K562 (cell line): ENCODE data around the gene TMX3. TPM values are rescaled to one million over a fixed set of nuclear protein-coding genes. Genes with fewer than 3 reads are reported as not detected.

Experiments
- ATAC-seq: fragments of 200-7000 bp; cut with Tn5 transposase; 3 replicates; pipeline ENCODE4 v1.9.1; 2020; ENCODE audit warnings: moderate library complexity
- BruUV-seq: library from RNA; stranded (reverse); fragments of 400-500 nt; replicated peaks from 2 replicates; lab custom pipeline; 2021; lab: Mats Ljungman, UMichigan
- CTCF ChIA-PET: fragments of 300-600 bp; formaldehyde crosslinking; extraction: SDS; loops from one replicate; lab custom pipeline; 2021; ENCODE audit warnings: low intra/inter-chr PET ratio; lab: Yijun Ruan, JAX
- POLR2A ChIA-PET: fragments of 300-600, 350-650 bp; sonication (Branson Sonifier 250); formaldehyde crosslinking; extraction: SDS; loops from one replicate; lab custom pipeline; 2021; ENCODE audit warnings: antibody characterized with exemption, inconsistent platforms; lab: Yijun Ruan, JAX
- DNase-seq, 4 experiments: peaks; one replicate each; pipeline versions ENCODE4 v3.0.0 to v3.0.0-alpha.2; 2011 to 2018; ENCODE audit warnings: low spot score in 3 of 4, mixed read lengths in 3 of 4; ENCODE audit errors: extremely low read depth in 1 of 4
- FAIRE-seq: peaks from 2 replicates; lab custom pipeline; 2011; peaks lifted over from hg19 to GRCh38; lab: Jason Lieb, UNC
- H2AFZ ChIP-seq: 2 replicates; pipeline ENCODE4 v1.6.0; 2011; ENCODE audit warnings: low read depth, low read length, control low read depth, inconsistent platforms
- H3K27ac ChIP-seq: fragments of 200-600 bp; 3 replicates; pipeline ENCODE4 v1.8.0; 2011; ENCODE audit warnings: low read depth, mild to moderate bottlenecking, control low read depth, inconsistent platforms, low read length, moderate library complexity, mixed read lengths; ENCODE audit errors: extremely low read depth
- H3K27me3 ChIP-seq, 2 experiments: fragments of 300-600 bp in 1 of 2; 2 replicates in 1 of 2; 3 replicates in 1 of 2; pipeline versions ENCODE4 v1.6.0 to v1.8.0; 2011; ENCODE audit warnings: inconsistent platforms in 2 of 2, low read length in 2 of 2, mild to moderate bottlenecking in 1 of 2, mixed read lengths in 1 of 2, moderate library complexity in 1 of 2; ENCODE audit not compliant: control insufficient read depth in 2 of 2, insufficient read depth in 2 of 2
- H3K36me3 ChIP-seq: fragments of 300-600 bp; 3 replicates; pipeline ENCODE4 v1.8.0; 2011; ENCODE audit warnings: mild to moderate bottlenecking, low read length, inconsistent platforms; ENCODE audit not compliant: control insufficient read depth, insufficient read depth
- H3K4me1 ChIP-seq, 2 experiments: fragments of 200-600 bp in 1 of 2; replicated peaks in 1 of 2; 2 replicates in 1 of 2; 3 replicates in 1 of 2; pipeline versions ENCODE4 v1.5.1 to v1.8.0; 2011; ENCODE audit warnings: inconsistent platforms in 2 of 2, low read length in 2 of 2, mild to moderate bottlenecking in 1 of 2, mixed read lengths in 1 of 2, moderate library complexity in 1 of 2; ENCODE audit not compliant: control insufficient read depth in 2 of 2, insufficient read depth in 2 of 2
- H3K4me2 ChIP-seq: 2 replicates; pipeline ENCODE4 v1.6.1; 2011; ENCODE audit warnings: low read length, control low read depth, inconsistent platforms, mixed read lengths; ENCODE audit not compliant: insufficient read depth
- H3K4me3 ChIP-seq: fragments of 200-600 bp; sonication (generic), shearing (Covaris generic); 2 replicates; pipeline ENCODE4 v1.5.1; 2016; ENCODE audit warnings: control low read depth, inconsistent platforms
- H3K79me2 ChIP-seq: fragments of 200-600 bp; 3 replicates; pipeline ENCODE4 v1.8.0; 2011; ENCODE audit warnings: low read length, inconsistent platforms; ENCODE audit not compliant: control insufficient read depth, insufficient read depth
- H3K9ac ChIP-seq, 2 experiments: 2 replicates each; pipeline versions ENCODE4 v1.6.0 to v1.6.1; 2011; ENCODE audit warnings: low read depth in 2 of 2, low read length in 2 of 2, control low read depth in 1 of 2, inconsistent platforms in 1 of 2, mild to moderate bottlenecking in 1 of 2, mixed read lengths in 1 of 2; ENCODE audit not compliant: insufficient read depth in 1 of 2
- H3K9me1 ChIP-seq: one replicate; pipeline ENCODE4 v1.6.0; 2011; ENCODE audit warnings: inconsistent platforms, mild to moderate bottlenecking, low read length, moderate library complexity; ENCODE audit not compliant: control insufficient read depth, insufficient read depth
- H3K9me3 ChIP-seq: replicated peaks from 2 replicates; pipeline ENCODE4 v1.5.1; 2011; ENCODE audit warnings: low read depth, low read length, inconsistent platforms; ENCODE audit not compliant: control insufficient read depth, insufficient read depth
- H4K20me1 ChIP-seq: replicated peaks from 2 replicates; pipeline ENCODE4 v1.6.1; 2011; ENCODE audit warnings: low read length, inconsistent platforms, mixed read lengths; ENCODE audit not compliant: control insufficient read depth, insufficient read depth
- ARID2 ChIP-seq: fragments of 450-650 bp; IDR thresholded peaks from 2 replicates; pipeline ENCODE4 v1.6.1; 2017; ENCODE audit warnings: antibody characterized with exemption, mild to moderate bottlenecking
- CBX5 ChIP-seq: IDR thresholded peaks from 2 replicates; pipeline ENCODE4 v1.6.1; 2014; ENCODE audit warnings: low read depth, borderline replicate concordance
- HDGF ChIP-seq: fragments of 450-650 bp; IDR thresholded peaks from 2 replicates; pipeline ENCODE4 v1.6.1; 2016
- JUN ChIP-seq, 2 experiments: sonication (generic) in 1 of 2; formaldehyde crosslinking in 1 of 2; IDR thresholded peaks; 2 replicates each; pipeline versions ENCODE4 v1.6.1 to v1.8.0; 2012 to 2022; ENCODE audit warnings: borderline replicate concordance in 2 of 2, mild to moderate bottlenecking in 2 of 2, improper control_type of control experiment in 1 of 2, low read depth in 1 of 2, low read length in 1 of 2, missing genetic modification reagents in 1 of 2
- KAT2B ChIP-seq: IDR thresholded peaks from one replicate; pipeline ENCODE4 v1.6.1; 2012; ENCODE audit warnings: low read depth, mild to moderate bottlenecking, control low read depth, inconsistent platforms, low read length, moderate library complexity
- L3MBTL2 ChIP-seq: fragments of 450-650 bp; IDR thresholded peaks from 2 replicates; pipeline ENCODE4 v1.6.1; 2016; ENCODE audit warnings: mild to moderate bottlenecking, moderate library complexity
- PML ChIP-seq: IDR thresholded peaks from 2 replicates; pipeline ENCODE4 v1.6.1; 2012; ENCODE audit warnings: low read length, inconsistent platforms
- RBM14 ChIP-seq: fragments of 200-400 bp; formaldehyde crosslinking; IDR thresholded peaks from 2 replicates; pipeline ENCODE4 v1.6.1; 2018; ENCODE audit warnings: low read depth, mild to moderate bottlenecking, low read length, moderate library complexity, borderline replicate concordance; ENCODE audit not compliant: insufficient read depth
- RCOR1 ChIP-seq, 2 experiments: IDR thresholded peaks; 2 replicates each; pipeline ENCODE4 v1.6.1; 2012; ENCODE audit warnings: low read depth in 2 of 2, low read length in 2 of 2, borderline replicate concordance in 1 of 2, improper control_type of control experiment in 1 of 2
- STAT5B ChIP-seq: fragments of 250-450 bp; sonication (Bioruptor Pico); IDR thresholded peaks from 2 replicates; pipeline ENCODE4 v1.8.0; 2021; ENCODE audit warnings: mild to moderate bottlenecking, inconsistent platforms
- WGBS: fragments of 100-300 bp; shearing (Covaris generic); methylation state at CpG from one replicate; pipeline ENCODE4 v1.1.6; 2016; ENCODE audit warnings: low coverage, mixed read lengths; ENCODE audit not compliant: insufficient coverage; ENCODE audit errors: missing lambda C conversion rate; 5-methylcytosine and 5-hydroxymethylcytosine counted together
- in situ Hi-C: fragments of 300-500 bp; cut with MboI; formaldehyde crosslinking; loops from 4 replicates; pipeline ENCODE4 v1.15.0; 2018; ENCODE audit warnings: inconsistent platforms, mixed read lengths
- intact Hi-C: fragments of 100-400 bp; cut with micrococcal nuclease; formaldehyde crosslinking; loops from 2 replicates; pipeline ENCODE4 v1.14.2; 2022
- polyA plus RNA-seq, 8 experiments: library from polyadenylated mRNA; depleted of rRNA in 4 of 8; stranded (reverse) in 5 of 8; unstranded in 3 of 8; fragments of >200 nt; fragmentation: Nextera tagmentation in 2 of 8; fragmentation: Illumina TruSeq in 1 of 8; extraction: Ambion mirVana in 2 of 8; extraction: Trizol in 1 of 8; gene quantifications; 2 replicates each; pipeline versions ENCODE4 v1.2.1 to v1.2.3, GENCODE V29; 2011 to 2014; ENCODE audit warnings: inconsistent platforms in 1 of 8, missing spikeins in 1 of 8
- total RNA-seq, 7 experiments: library from RNA; depleted of rRNA in 6 of 7; stranded (reverse); fragments of >200 nt in 6 of 7; fragmentation: Illumina TruSeq in 2 of 7; extraction: Trizol in 2 of 7; gene quantifications; 2 replicates each; pipeline versions ENCODE4 v1.2.1 to v1.2.3, GENCODE V29; 2011 to 2021; ENCODE audit warnings: low replicate concordance in 1 of 7
- TF ChIP-seq, protein P1 (sequence below): sonication (generic); formaldehyde crosslinking; IDR thresholded peaks from 2 replicates; pipeline ENCODE4 v1.8.1; 2023; ENCODE audit warnings: mild to moderate bottlenecking, missing genetic modification reagents
- TF ChIP-seq, protein P2 (sequence below): fragments of 450-650 bp; IDR thresholded peaks from 2 replicates; pipeline ENCODE4 v1.6.1; 2016; ENCODE audit warnings: antibody characterized with exemption

The TMX3 gene
- total and polyA plus RNA-seq, 9 of the 15 experiments (the other 6 are each of a cell fraction or from before 2014, with no cell fraction given): 13.2 to 40.5 (median 20.7) TPM

DNA sequence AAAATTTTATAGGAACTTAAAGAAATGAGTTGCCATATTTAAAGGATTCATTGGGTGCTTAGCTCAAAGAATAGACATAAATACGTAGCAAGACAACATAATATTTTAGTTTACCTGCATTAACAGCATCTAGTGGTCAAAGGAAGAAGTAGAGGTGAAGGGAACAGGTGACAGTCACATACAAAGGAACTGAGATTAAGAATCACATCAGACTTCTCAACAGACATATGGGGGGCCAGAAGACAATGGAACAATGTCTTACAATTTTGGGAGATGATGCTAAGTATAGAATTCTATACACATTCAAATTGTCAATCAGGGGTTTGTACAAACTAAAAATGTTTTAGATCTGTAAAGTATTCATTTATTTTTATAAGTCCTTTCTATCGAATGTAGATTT is 44.4 kb upstream of the TMX3 start:
- Histone ChIP-seq H3K4me2 (no peak overlapping the region), H2AFZ (no peak overlapping the region), H3K27me3 (no peaks in the 10 kb centered on the region), H3K79me2 (no peaks in the 10 kb centered on the region), H3K27ac (no peak overlapping the region), H3K4me1 (no peaks in the 10 kb centered on the region), H3K36me3 (no peaks in the 10 kb centered on the region), H3K9ac (no peak overlapping the region), H3K9me1 (no peaks in the 10 kb centered on the region), H4K20me1 (no peaks in the 10 kb centered on the region), H3K4me3 (no peak overlapping the region), H3K9me3 (0 out of 2 replicates have a peak, but pooled peaks cover 1% of the 10 kb centered on the region)
- ATAC-seq: no peak
- ChIA-PET POLR2A (no interaction called here), CTCF (no interaction called here)
- WGBS: 0% methylated on average over 2 of the region's 2 CpGs
- TF ChIP-seq PML: no peak
- TF ChIP-seq CBX5: 0 out of 2 replicates have a peak, but pooled peaks have one; percentile 28
- BruUV-seq: no TSS peak
- intact Hi-C loops (no loop called here), in situ Hi-C loops (no loop called here)
- DNase-seq: no peak
- FAIRE-seq: no peak

DNA sequence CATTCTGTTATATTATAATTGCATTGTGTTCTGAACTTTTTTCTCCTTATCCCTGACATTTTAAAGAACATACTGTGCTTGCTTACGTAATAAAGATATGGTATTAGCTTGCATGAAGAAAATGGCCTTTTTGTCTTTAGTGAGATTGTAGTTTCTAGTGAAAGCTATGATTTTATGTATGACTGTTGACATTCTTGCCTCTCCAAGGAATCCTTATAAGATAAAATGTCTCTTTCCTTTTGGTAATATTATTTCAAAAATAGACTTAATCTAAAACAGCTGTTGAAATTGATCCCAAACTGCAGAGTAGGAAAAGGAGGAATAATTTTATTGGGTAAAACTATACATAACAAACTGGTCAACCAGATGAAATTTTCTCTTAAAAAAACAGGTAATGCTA is 42.2 kb upstream of the TMX3 start:
- Histone ChIP-seq H3K9me1 (no peaks in the 10 kb centered on the region), H3K79me2 (no peaks in the 10 kb centered on the region), H4K20me1 (no peaks in the 10 kb centered on the region), H3K27me3 (no peaks in the 10 kb centered on the region), H3K4me1 (no peaks in the 10 kb centered on the region), H3K9ac (no peak overlapping the region), H2AFZ (no peak overlapping the region), H3K4me3 (no peak overlapping the region), H3K4me2 (no peak overlapping the region), H3K9me3 (0 out of 2 replicates have a peak, but pooled peaks cover 1% of the 10 kb centered on the region), H3K36me3 (no peaks in the 10 kb centered on the region), H3K27ac (no peak overlapping the region)
- ChIA-PET POLR2A (no interaction called here), CTCF (no interaction called here)
- ATAC-seq (no peak), DNase-seq (no peak), FAIRE-seq (no peak)
- in situ Hi-C loops: no loop called here
- intact Hi-C loops: no loop called here
- WGBS: 0% methylated on average over 1 of the region's 1 CpG
- no TSS peak for BruUV-seq
- no peak for TF ChIP-seq CBX5
- no peak for TF ChIP-seq RBM14
- TF ChIP-seq, protein P1, sequence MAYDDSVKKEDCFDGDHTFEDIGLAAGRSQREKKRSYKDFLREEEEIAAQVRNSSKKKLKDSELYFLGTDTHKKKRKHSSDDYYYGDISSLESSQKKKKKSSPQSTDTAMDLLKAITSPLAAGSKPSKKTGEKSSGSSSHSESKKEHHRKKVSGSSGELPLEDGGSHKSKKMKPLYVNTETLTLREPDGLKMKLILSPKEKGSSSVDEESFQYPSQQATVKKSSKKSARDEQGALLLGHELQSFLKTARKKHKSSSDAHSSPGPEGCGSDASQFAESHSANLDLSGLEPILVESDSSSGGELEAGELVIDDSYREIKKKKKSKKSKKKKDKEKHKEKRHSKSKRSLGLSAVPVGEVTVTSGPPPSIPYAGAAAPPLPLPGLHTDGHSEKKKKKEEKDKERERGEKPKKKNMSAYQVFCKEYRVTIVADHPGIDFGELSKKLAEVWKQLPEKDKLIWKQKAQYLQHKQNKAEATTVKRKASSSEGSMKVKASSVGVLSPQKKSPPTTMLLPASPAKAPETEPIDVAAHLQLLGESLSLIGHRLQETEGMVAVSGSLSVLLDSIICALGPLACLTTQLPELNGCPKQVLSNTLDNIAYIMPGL (CRISPR knock-in tag): no peak
- TF ChIP-seq, protein P2, sequence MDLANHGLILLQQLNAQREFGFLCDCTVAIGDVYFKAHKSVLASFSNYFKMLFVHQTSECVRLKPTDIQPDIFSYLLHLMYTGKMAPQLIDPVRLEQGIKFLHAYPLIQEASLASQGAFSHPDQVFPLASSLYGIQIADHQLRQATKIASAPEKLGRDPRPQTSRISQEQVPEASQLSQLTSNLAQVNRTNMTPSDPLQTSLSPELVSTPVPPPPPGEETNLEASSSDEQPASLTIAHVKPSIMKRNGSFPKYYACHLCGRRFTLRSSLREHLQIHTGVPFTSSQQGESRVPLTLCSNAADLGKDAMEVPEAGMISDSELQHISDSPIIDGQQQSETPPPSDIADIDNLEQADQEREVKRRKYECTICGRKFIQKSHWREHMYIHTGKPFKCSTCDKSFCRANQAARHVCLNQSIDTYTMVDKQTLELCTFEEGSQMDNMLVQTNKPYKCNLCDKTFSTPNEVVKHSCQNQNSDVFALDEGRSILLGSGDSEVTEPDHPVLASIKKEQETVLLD: no peak
- TF ChIP-seq JUN (IDR thresholded peaks at IDR 0.05; ENCODE audit: borderline replicate concordance, low read depth, low read length): no peak
- no peak for TF ChIP-seq JUN (CRISPR knock-in tag; IDR thresholded peaks at IDR 0.05; ENCODE audit: borderline replicate concordance)
- no peak for TF ChIP-seq STAT5B (CRISPR knock-in tag)
- TF ChIP-seq HDGF: no peak
- TF ChIP-seq ARID2: no peak
- TF ChIP-seq L3MBTL2: no peak
- no peak for TF ChIP-seq KAT2B
- no peak for TF ChIP-seq RCOR1 (IDR thresholded peaks at IDR 0.05; ENCODE audit: borderline replicate concordance in 1 of 2, low read depth in 2 of 2, low read length in 2 of 2)
